Endothelial cell (in vitro differentiated cells): Measurements from ENCODE around the gene PVALEF. TPM values are rescaled to one million over a fixed set of nuclear protein-coding genes. Genes with fewer than 3 reads are reported as not detected.

ENCODE experiments used
- DNase-seq: peaks from one replicate; pipeline ENCODE4 v3.0.0; 2021; ENCODE audit warnings: low spot score
- H3K27ac Mint-ChIP-seq: one replicate; pipeline ENCODE4 v1.8.0; 2021; ENCODE audit warnings: mixed read lengths, inconsistent platforms; ENCODE audit not compliant: unreplicated experiment
- H3K27me3 Mint-ChIP-seq: one replicate; pipeline ENCODE4 v1.8.0; 2021; ENCODE audit warnings: mild to moderate bottlenecking, moderate library complexity, mixed read lengths, inconsistent platforms; ENCODE audit not compliant: unreplicated experiment
- H3K36me3 Mint-ChIP-seq: one replicate; pipeline ENCODE4 v1.8.0; 2021; ENCODE audit warnings: mild to moderate bottlenecking, low read depth, mixed read lengths, inconsistent platforms; ENCODE audit not compliant: unreplicated experiment
- H3K4me1 Mint-ChIP-seq: one replicate; pipeline ENCODE4 v1.8.0; 2021; ENCODE audit warnings: mild to moderate bottlenecking, mixed read lengths, inconsistent platforms; ENCODE audit not compliant: unreplicated experiment
- H3K4me3 Mint-ChIP-seq: one replicate; pipeline ENCODE4 v1.8.0; 2021; ENCODE audit warnings: mild to moderate bottlenecking, mixed read lengths, inconsistent platforms; ENCODE audit not compliant: unreplicated experiment
- H3K9me3 Mint-ChIP-seq: one replicate; pipeline ENCODE4 v1.8.0; 2021; ENCODE audit warnings: mixed read lengths, inconsistent platforms; ENCODE audit not compliant: unreplicated experiment
- CTCF ChIP-seq: fragments of 200-600 bp; sonication (generic); IDR thresholded peaks from one replicate; pipeline ENCODE4 v1.5.0; 2021; ENCODE audit warnings: antibody characterized with exemption; ENCODE audit not compliant: unreplicated experiment
- total RNA-seq: library from RNA; stranded (reverse); fragmentation: NEBNext Ultra II Directional; extraction: Animal tissue kit (Norgen Biotek cat#: 25700); gene quantifications from one replicate; pipeline ENCODE4 v1.2.1, GENCODE V29; 2021; ENCODE audit not compliant: unreplicated experiment

PVALEF gene
- total RNA-seq, 1 donor from 2014 or later = not detected

DNA sequence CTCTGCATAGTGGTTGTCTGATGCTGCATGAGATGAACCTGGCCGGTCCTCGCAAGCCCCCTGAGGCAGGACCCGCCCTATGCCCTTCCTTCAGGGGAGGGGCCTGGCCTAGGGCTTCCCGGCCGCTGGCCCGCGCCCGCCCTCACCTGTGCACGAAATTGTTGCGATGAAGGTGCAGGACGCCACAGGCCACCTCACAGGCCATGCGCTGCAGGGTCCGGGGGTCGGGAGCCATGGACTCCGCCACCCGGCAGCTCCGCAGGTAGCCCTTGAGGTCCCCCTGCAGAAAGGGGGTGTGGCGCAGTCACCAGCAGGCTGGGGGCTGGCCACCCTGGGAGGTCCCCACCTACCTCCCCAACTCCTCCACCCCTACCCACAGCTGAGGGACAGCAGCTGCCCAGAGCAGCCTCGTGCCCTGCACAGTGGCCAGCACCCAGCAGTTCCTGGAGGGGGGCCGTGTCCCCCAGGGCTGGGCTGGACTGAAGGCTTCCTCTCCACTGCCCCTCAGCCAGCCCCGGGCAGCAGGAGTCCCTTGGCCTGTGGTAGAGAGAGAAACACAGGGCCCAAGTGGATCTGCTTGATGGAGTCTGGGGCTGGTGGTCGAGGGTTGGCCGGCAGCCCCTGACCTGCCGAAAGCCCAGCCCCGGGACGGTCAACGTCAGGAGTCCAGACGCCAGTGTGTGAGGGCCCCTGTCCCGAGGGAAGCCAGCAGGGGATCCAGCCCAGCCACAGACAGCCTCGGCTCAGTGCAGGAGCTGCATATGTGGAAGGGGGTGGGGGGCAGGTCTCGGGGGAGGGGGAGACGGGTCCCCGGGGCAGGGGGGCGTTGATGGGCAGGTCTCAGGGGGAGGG, 38.8 kb upstream of the PVALEF start:
- no peak for TF ChIP-seq CTCF
- peaks cover 1% of the 10 kb centered on the region for H3K27me3 Mint-ChIP-seq
- no peak for DNase-seq
- no peaks in the 10 kb centered on the region for H3K36me3 Mint-ChIP-seq
- H3K9me3 Mint-ChIP-seq = no peaks in the 10 kb centered on the region
- H3K27ac Mint-ChIP-seq = no peak overlapping the region
- no peak overlapping the region for H3K4me3 Mint-ChIP-seq
- H3K4me1 Mint-ChIP-seq = no peaks in the 10 kb centered on the region

DNA sequence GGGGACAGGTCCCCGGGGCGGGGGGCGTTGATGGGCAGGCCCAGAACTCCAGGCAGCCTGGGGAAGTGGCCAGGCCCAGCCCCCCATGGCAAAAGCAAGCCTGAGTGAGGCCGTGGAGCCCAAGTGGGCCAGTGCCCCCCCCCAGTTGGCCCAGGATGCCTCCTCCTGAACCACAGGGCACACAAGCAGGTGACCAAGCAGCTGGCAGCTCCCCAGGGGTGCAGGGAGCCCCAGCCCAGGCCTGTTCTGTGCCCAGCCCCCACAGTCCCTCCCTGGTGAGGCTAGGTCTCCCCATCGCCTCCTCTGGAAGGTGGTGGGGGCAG, 38.2 kb upstream of the PVALEF start:
- H3K27ac Mint-ChIP-seq = no peak overlapping the region
- H3K9me3 Mint-ChIP-seq = no peaks in the 10 kb centered on the region
- peaks cover 1% of the 10 kb centered on the region for H3K27me3 Mint-ChIP-seq
- DNase-seq = no peak
- H3K4me3 Mint-ChIP-seq = no peak overlapping the region
- no peaks in the 10 kb centered on the region for H3K4me1 Mint-ChIP-seq
- no peaks in the 10 kb centered on the region for H3K36me3 Mint-ChIP-seq
- TF ChIP-seq CTCF = no peak

DNA sequence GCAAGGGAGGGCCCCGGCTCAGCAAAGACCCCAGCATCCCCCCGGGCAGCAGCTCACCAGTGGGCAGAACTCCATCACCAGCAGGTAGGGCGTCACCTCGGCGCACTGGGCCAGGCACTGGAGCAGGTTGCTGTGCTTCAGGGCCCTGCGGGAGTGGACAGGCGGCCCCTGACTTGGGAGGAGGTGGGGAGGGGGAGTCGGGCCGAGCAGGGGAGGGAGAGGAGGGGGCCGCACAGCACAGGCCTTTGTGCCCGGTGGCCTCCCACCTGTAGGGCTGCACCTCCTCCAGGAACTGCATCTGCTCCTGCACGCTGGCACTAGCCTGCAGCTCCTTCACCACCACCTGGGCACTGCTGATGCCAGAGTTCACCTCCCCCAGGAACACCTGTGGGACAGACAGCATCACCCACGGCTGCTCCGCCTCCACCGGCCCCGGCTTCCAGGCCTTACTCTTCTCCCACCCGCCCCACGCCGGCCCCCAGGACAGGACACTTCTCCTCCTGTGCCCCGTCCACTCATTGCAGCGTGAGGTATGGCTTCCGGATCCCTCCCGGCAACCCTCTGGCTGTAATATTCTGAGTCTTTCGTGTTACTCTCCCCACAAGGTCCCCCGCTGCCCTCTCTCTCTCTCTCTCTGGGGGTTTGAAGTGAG, 37.7 kb upstream of the PVALEF start:
- DNase-seq = no peak
- no peak overlapping the region for H3K4me3 Mint-ChIP-seq
- H3K36me3 Mint-ChIP-seq = no peaks in the 10 kb centered on the region
- no peak overlapping the region for H3K27ac Mint-ChIP-seq
- H3K4me1 Mint-ChIP-seq = no peaks in the 10 kb centered on the region
- H3K9me3 Mint-ChIP-seq = no peaks in the 10 kb centered on the region
- H3K27me3 Mint-ChIP-seq = peaks cover 1% of the 10 kb centered on the region
- TF ChIP-seq CTCF = no peak

GRCh38 chr17:81128338-81128737, 37.0 kb upstream of the PVALEF start:
- Mint-ChIP-seq H3K9me3 (no peaks in the 10 kb centered on the region), H3K4me3 (no peak overlapping the region), H3K36me3 (no peaks in the 10 kb centered on the region), H3K4me1 (no peaks in the 10 kb centered on the region), H3K27me3 (peaks cover 1% of the 10 kb centered on the region), H3K27ac (no peak overlapping the region)
- TF ChIP-seq CTCF = no peak
- DNase-seq = no peak

DNA sequence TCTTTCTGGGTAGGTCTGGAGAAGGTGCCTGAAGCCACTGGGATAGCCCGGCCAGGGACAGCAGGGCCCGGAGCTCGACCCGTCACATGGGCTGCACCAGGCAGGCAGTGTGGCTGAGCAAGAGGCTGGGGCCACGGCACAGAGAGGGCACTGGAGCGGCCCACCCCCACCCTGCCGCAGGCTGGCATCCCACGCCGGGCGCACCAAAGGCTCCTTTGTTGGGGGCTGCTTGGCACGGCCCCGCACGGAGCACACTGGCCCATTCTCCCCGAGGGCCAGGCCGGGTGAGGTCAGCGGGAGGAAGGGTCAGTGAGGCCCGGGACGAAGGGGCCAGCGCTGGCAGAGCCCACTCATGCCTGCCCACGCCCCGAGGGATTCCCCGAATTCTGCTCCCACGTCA, 36.5 kb upstream of the PVALEF start:
- H3K36me3 Mint-ChIP-seq = no peaks in the 10 kb centered on the region
- peaks cover 1% of the 10 kb centered on the region for H3K27me3 Mint-ChIP-seq
- no peaks in the 10 kb centered on the region for H3K9me3 Mint-ChIP-seq
- no peak overlapping the region for H3K27ac Mint-ChIP-seq
- no peak overlapping the region for H3K4me3 Mint-ChIP-seq
- TF ChIP-seq CTCF = no peak
- no peak for DNase-seq
- no peaks in the 10 kb centered on the region for H3K4me1 Mint-ChIP-seq
